ENCODE results near the gene KRT34.
"Not testable (repeated sequence)": the region's sequence is repeated elsewhere in the genome, so short reads cannot be mapped to it uniquely, and the experiment has no call there.

The KRT34 gene

GRCh38 chr17:41404024-41404671 lies 22.0 kb upstream of the KRT34 start:
- no peak overlapping the region for H3K4me3 ChIP-seq (ENCODE audit: low read length)
- no peak for TF ChIP-seq CTCF (conservative IDR thresholded peaks at IDR 0.05; ENCODE audit: low read depth, low read length)
- DNase-seq (ENCODE audit: low read depth) = peak; percentile 88

- no peak overlapping the region for H3K4me3 ChIP-seq (ENCODE audit: low read length)
- DNase-seq (ENCODE audit: low read depth) = no peak
- TF ChIP-seq CTCF (conservative IDR thresholded peaks at IDR 0.05; ENCODE audit: low read depth, low read length) = no peak
These were observed 21.4 kb upstream of the KRT34 start for GRCh38 chr17:41403404-41404023.

- H3K4me3 ChIP-seq (ENCODE audit: low read length) = no peak overlapping the region
- TF ChIP-seq CTCF (conservative IDR thresholded peaks at IDR 0.05; ENCODE audit: low read depth, low read length) = no peak
- peak; percentile 37 for DNase-seq (ENCODE audit: low read depth)
These were observed 20.1 kb upstream of the KRT34 start for GRCh38 chr17:41402161-41402560.

- no peak for DNase-seq (ENCODE audit: low read depth)
- TF ChIP-seq CTCF (conservative IDR thresholded peaks at IDR 0.05; ENCODE audit: low read depth, low read length) = no peak
- H3K4me3 ChIP-seq (ENCODE audit: low read length) = no peak within 1 kb of the TSS
These were observed 15.0 kb upstream of the KRT34 start, which contains the start of gene KRT31 for GRCh38 chr17:41396996-41397660. TSS of gene KRT31 (minus strand) at chr17:41397608. CDS start at chr17:41397539, 69 bp downstream.

- no peak for DNase-seq (ENCODE audit: low read depth)
These were observed 14.2 kb upstream of the KRT34 start for GRCh38 chr17:41396340-41396739.

GRCh38 chr17:41395611-41396010 lies 13.5 kb upstream of the KRT34 start:
- no peak for TF ChIP-seq CTCF (conservative IDR thresholded peaks at IDR 0.05; ENCODE audit: low read depth, low read length)
- no peak for DNase-seq (ENCODE audit: low read depth)
- H3K4me3 ChIP-seq (ENCODE audit: low read length) = no peak overlapping the region

More at GRCh38 chr17:41396340-41396739, 14.2 kb upstream of the KRT34 start:
- H3K4me3 ChIP-seq (ENCODE audit: low read length) = no peak overlapping the region
- no peak for TF ChIP-seq CTCF (conservative IDR thresholded peaks at IDR 0.05; ENCODE audit: low read depth, low read length)

- H3K4me3 ChIP-seq (ENCODE audit: low read length); DNase-seq (ENCODE audit: low read depth): not testable (repeated sequence)
These were observed 12.9 kb upstream of the KRT34 start for GRCh38 chr17:41395044-41395443.

Data from retinal pigment epithelial cell (primary cell).